ENCODE data around the gene RASGRP2. TPM values are rescaled to one million over a fixed set of nuclear protein-coding genes. Genes with fewer than 3 reads are reported as not detected.
A peak's percentile ranks its signal among the peaks of the same experiment; 100 is the strongest.

The RASGRP2 gene
- total RNA-seq, 2 experiments from 2014 or later = 668 to 672 TPM

- POLR2A ChIA-PET = interaction anchor here (1.4 to 18.7 kb wide), 4 partner anchors 6 to 22 kb away, joined by 3 to 634 read pairs (median 318); partner anchors contain the start of genes PYGM and RASGRP2
- H3K4me3 ChIP-seq (ENCODE audit: low read length) = no peak overlapping the region
- TF ChIP-seq CTCF (IDR thresholded peaks at IDR 0.05) = no peak
- Mint-ChIP-seq H3K4me3 (no peak overlapping the region), H3K27me3 (no peaks in the 10 kb centered on the region), H3K36me3 (ENCODE audit: low read depth) (peaks cover 29% of the 10 kb centered on the region), H3K4me1 (ENCODE audit: low read depth) (peaks cover 33% of the 10 kb centered on the region), H3K27ac (no peak overlapping the region), H3K9me3 (no peaks in the 10 kb centered on the region)
- peaks cover 34% of the 10 kb centered on the region for H3K36me3 ChIP-seq (ENCODE audit: insufficient read depth, low read length)
- peaks cover 57% of the 10 kb centered on the region for H3K4me1 ChIP-seq (ENCODE audit: insufficient read depth, low read length)
- H3K27ac ChIP-seq (ENCODE audit: low read depth in 1 of 2, low read length in 2 of 2) = no peak overlapping the region
- no peak for ATAC-seq (ENCODE audit: poor library complexity)
- CTCF ChIA-PET = no interaction called here
- no peaks in the 10 kb centered on the region for H3K9me3 ChIP-seq (ENCODE audit: control insufficient read depth in 1 of 2, insufficient read depth in 1 of 2, low read length in 2 of 2)
- DNase-seq = peak in 1 of 14 experiments; percentile 25
- intact Hi-C loops (cut with DNase I, micrococcal nuclease) = no loop called here
- no peaks in the 10 kb centered on the region for H3K27me3 ChIP-seq (ENCODE audit: control insufficient read depth in 1 of 2, insufficient read depth in 2 of 2, low read length in 2 of 2)
Observed at GRCh38 chr11:64754919-64755662, 11.1 kb upstream of the RASGRP2 start.

- peaks cover 25% of the 10 kb centered on the region for H3K4me1 Mint-ChIP-seq (ENCODE audit: low read depth)
- ChIA-PET CTCF (no interaction called here), POLR2A (interaction anchor here (1.4 to 18.7 kb wide), 3 partner anchors 7 to 23 kb away, joined by 3 to 634 read pairs (median 634); partner anchors contain the start of genes PYGM and RASGRP2)
- Histone ChIP-seq H3K36me3 (ENCODE audit: insufficient read depth, low read length) (peaks cover 34% of the 10 kb centered on the region), H3K4me3 (ENCODE audit: low read length) (no peak overlapping the region), H3K27me3 (ENCODE audit: control insufficient read depth in 1 of 2, insufficient read depth in 2 of 2, low read length in 2 of 2) (no peaks in the 10 kb centered on the region), H3K9me3 (ENCODE audit: control insufficient read depth in 1 of 2, insufficient read depth in 1 of 2, low read length in 2 of 2) (no peaks in the 10 kb centered on the region), H3K27ac (ENCODE audit: low read depth in 1 of 2, low read length in 2 of 2) (no peak overlapping the region), H3K4me1 (ENCODE audit: insufficient read depth, low read length) (peaks cover 50% of the 10 kb centered on the region)
- intact Hi-C loops (cut with DNase I, micrococcal nuclease) = no loop called here
- TF ChIP-seq CTCF (IDR thresholded peaks at IDR 0.05) = no peak
- H3K36me3 Mint-ChIP-seq (ENCODE audit: low read depth) = peaks cover 33% of the 10 kb centered on the region
- H3K27ac Mint-ChIP-seq = no peak overlapping the region
- DNase-seq (peak in 1 of 14 experiments; percentile 35), ATAC-seq (ENCODE audit: poor library complexity) (no peak)
- H3K4me3 Mint-ChIP-seq = no peak overlapping the region
- no peaks in the 10 kb centered on the region for H3K27me3 Mint-ChIP-seq
- no peaks in the 10 kb centered on the region for H3K9me3 Mint-ChIP-seq
Observed at GRCh38 chr11:64754124-64754918, 10.4 kb upstream of the RASGRP2 start.

- peaks cover 23% of the 10 kb centered on the region for H3K4me1 Mint-ChIP-seq (ENCODE audit: low read depth)
- intact Hi-C loops (cut with DNase I, micrococcal nuclease) = no loop called here
- H3K4me1 ChIP-seq (ENCODE audit: insufficient read depth, low read length) = peaks cover 42% of the 10 kb centered on the region
Observed at GRCh38 chr11:64753380-64754123, 9.6 kb upstream of the RASGRP2 start.

More at GRCh38 chr11:64753380-64754123, 9.6 kb upstream of the RASGRP2 start:
- Mint-ChIP-seq H3K27me3 (no peaks in the 10 kb centered on the region), H3K27ac (no peak overlapping the region), H3K36me3 (ENCODE audit: low read depth) (peaks cover 33% of the 10 kb centered on the region), H3K4me3 (no peak overlapping the region), H3K9me3 (no peaks in the 10 kb centered on the region)
- H3K27ac ChIP-seq (ENCODE audit: low read depth in 1 of 2, low read length in 2 of 2) = no peak overlapping the region
- ChIA-PET CTCF (no interaction called here), POLR2A (interaction anchor here (1.0 to 18.7 kb wide), 3 partner anchors 7 to 9 kb away, joined by 3 to 634 read pairs (median 634); partner anchors contain the start of genes PYGM and RASGRP2)
- H3K9me3 ChIP-seq (ENCODE audit: control insufficient read depth in 1 of 2, insufficient read depth in 1 of 2, low read length in 2 of 2) = no peaks in the 10 kb centered on the region
- no peak for TF ChIP-seq CTCF (IDR thresholded peaks at IDR 0.05)
- no peak for ATAC-seq (ENCODE audit: poor library complexity)
- peaks cover 34% of the 10 kb centered on the region for H3K36me3 ChIP-seq (ENCODE audit: insufficient read depth, low read length)
- DNase-seq = peak in 1 of 14 experiments; percentile 45
- H3K4me3 ChIP-seq (ENCODE audit: low read length) = no peak overlapping the region
- H3K27me3 ChIP-seq (ENCODE audit: control insufficient read depth in 1 of 2, insufficient read depth in 2 of 2, low read length in 2 of 2) = no peaks in the 10 kb centered on the region

Measured in CD4-positive, alpha-beta T cell (primary cell).